ENCODE data around the gene CPED1.
"Not testable (repeated sequence)": the region's sequence is repeated elsewhere in the genome, so short reads cannot be mapped to it uniquely, and the experiment has no call there.

CPED1 gene

DNA sequence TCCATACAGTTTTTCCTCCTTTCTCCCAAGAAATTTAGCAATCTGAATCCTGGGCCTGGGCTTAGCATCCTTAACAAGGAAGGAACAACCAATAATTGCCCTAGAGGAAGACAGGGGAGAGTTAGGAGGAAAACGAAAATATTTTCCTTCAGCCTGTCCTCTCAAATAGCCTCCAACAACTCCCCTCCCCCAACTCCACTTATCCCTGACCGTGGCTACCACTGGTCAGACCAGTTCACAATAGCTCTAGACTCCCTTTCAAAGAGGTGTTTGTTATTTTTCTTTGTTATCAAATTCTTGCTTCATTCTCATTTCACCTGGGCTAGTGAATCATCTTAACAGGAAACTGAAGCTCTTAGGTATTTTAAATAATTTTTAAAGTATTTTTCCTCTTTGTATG lies 114.1 kb downstream of the CPED1 start:
- no peak for DNase-seq

DNA sequence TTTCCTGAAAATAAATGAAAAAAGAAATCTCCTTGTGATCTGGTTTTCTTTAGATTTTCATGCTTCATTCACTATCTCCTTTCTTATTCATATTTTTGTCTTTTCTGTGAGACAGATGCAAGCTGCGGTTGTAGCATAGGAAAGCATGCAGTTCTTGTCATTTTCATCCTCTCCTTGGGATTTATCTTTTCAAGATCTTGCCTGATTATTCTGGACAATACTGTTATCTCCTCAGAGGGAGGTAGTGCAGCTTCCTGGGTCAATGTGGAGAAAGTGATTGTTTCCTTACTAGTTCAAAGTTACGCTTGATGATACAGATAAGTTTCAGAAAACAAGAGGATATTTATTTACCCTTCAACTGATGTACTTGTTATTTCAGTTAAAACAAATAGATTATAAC lies 114.6 kb downstream of the CPED1 start:
- DNase-seq, result no peak

DNA sequence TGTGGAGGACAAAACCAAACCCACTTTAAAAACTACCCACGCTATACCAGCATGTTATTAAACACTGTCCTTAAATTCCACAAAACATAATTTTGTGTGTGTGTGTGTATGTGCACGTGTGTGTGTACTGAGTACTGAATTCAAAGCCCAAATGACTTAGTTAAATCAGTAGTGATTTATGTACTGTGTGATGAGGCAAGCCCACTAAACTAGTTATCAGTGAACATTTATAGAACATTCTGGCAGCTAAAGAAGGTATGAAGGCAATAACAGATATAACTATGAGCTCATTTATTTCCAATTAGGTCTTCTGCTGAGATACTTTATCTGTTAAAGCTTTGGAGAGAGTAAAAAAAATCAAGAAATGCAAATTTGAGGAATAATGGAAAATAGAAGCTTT lies 115.1 kb downstream of the CPED1 start:
- no peak for DNase-seq

DNA sequence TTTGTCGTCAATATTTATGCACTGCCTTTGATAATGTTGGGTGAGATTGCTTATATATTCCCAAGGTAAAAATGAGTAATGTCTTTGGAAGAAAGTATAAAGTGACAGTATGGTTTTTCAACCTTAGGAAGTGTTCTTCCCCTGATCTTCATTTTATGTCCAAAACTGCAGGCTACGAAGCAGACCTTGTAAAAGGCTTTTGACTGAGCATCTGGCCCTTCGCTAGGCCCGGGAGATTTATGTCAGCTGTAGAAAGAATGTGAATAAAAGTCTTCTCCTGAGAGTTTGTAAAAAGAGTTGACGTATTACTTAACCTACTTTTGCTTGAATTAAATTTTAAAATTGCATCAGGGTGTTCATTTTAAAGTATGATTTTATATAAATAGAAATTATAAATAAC lies 116.8 kb downstream of the CPED1 start:
- no peak for DNase-seq

DNA sequence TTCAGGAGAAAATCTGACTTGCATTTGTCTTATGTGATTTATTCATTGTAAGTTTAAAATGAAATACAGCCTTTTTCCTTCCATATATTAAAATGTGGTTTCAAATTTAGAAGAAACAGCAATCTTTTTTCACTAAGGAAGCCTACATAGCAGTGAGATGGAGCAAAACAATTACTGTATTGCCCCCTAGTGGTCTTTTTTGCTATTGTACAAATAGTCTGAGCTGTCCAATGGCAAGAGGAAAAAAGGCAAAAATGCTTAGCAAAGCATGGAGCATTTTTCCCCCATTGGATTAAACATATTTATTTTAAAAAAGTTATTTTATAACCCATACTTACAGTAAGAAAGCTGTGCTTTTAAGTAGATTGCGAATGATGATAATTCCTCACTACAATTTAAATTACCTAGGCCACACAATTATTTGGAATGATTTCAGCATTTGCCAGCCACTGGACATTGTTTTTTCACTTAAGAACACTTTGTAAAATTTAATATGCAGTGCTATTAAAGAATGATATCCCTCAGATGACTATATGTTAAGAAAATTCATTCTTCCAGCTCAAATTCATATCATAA lies 119.5 kb downstream of the CPED1 start:
- peak; percentile 49 for DNase-seq

DNA sequence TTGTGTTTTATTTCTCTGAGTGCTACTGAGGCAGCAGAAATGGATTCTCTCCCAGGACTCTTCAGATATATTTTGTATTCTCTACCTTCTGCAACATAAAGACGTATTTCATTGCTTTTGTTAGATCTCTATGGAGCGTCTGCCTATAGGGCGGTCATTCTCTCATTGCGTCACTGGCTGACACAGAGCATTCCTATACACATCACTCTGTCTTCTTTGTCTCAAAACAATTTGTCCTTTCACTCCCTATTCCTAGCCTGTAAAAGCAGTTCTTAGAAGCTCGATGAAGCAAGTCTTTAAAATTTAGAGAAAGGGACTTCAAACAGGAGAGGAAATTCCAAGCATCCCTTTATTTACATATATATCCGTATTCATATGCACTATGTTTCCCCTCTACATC lies 120.6 kb downstream of the CPED1 start:
- DNase-seq, result no peak

DNA sequence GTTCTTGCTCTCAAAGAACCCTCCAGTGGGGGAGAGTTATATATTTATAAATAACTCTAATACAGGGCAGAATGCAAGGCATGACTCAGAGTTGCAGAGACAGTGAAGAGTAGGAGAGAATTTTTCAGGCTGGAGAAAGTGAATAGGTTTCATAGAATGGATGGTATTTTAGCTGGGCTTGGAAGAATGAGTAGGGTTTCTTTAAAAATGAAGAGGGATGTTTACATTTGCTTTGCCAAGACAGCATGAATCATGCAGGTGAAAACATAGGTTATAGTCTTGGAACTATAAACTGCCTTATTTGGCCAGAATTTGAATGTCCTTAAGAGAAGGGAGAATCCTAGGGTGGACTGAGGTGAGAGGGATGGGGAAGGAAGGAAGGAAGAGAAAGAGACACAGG lies 124.8 kb downstream of the CPED1 start:
- DNase-seq, result no peak

DNA sequence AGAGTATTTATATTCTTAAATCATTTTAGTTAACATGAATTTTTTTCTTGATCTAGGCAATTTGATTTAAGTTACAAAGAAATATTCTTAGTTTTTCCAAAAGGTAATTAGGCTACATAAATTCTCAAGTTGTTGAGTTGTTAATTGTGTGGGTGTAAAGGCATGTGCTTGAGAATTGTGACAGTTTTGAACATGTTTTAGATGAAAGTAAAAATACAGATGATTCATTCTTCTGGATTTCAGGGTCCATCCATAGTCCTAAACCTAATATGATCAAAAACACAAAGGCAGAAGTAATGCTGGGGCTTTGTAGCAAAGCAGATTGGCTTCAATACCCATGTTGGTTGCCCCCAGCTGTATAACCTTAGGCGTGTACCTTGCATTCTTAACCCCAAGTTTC lies 127.9 kb downstream of the CPED1 start:
- no peak for DNase-seq

DNA sequence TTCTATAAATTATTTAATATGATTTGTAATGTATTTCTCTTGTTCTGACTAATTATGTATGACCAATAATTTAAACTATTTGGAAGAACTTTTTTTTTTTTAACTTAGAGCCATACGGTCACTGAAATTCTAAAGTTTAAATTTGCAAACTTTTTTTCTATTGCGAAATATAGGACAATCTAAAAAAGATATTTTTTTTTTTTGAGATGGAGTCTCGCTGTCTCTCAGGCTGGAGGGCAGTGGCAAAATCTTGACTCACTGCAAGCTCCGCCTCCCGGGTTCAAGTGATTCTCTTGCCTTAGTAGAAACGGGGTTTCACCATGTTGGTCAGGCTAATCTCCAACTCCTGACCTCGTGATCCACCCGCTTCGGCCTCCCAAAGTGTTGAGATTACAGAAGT lies 130.5 kb downstream of the CPED1 start:
- DNase-seq, result no peak

DNA sequence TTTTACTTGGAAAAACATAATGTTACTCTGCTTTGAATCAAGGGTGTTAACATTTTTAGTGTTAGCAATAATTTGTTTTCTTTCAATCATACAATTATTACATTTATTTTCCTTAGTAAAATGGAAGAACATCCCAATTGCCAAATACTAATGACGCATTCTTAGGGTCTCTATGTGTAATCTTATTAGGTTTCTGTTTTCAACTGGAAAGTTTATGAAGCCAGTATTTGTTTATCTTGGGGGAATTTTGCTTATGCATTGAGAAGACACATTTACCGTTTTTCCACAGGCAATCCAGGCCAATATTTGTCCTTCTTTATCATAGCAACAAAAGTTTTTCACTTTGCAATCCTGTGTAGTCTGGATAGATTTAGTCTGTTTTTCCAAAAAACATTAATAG lies 134.5 kb downstream of the CPED1 start:
- DNase-seq, result no peak

DNA sequence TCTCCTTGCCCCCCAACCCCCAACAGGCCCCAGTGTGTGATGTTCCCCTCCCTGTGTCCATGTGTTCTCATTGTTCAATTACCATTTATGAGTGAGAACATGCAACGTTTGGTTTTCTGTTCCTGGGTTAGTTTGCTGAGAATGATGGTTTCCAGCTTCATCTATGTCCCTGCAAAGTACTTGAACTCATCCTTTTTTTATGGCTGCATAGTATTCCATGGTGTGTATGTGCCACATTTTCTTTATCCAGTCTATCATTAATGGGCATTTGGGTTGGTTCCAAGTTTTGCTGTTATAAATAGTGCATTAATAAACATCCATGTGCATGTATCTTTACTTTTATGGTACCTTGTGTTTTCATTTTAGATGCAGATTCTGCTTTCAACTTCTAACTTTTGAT lies 136.9 kb downstream of the CPED1 start:
- not testable (repeated sequence) for DNase-seq

DNA sequence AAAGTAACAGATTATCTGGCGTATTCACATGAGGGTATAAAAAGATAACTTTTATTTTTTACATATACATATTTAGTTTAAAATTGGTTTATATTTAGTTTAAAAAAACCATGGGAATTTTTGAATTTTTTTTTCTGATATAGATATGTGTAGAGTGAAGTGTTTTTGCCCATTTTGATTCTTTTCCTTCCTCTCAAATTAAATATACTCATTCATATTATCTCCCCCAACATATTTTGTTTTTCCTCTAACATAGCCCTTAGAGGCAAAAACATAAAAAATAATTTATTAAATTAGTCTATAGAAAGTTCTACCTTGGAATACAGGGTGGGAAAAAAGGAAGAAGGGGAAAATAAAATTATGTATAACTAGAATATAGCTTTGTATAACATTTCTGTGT lies 137.7 kb downstream of the CPED1 start:
- no peak for DNase-seq

DNA sequence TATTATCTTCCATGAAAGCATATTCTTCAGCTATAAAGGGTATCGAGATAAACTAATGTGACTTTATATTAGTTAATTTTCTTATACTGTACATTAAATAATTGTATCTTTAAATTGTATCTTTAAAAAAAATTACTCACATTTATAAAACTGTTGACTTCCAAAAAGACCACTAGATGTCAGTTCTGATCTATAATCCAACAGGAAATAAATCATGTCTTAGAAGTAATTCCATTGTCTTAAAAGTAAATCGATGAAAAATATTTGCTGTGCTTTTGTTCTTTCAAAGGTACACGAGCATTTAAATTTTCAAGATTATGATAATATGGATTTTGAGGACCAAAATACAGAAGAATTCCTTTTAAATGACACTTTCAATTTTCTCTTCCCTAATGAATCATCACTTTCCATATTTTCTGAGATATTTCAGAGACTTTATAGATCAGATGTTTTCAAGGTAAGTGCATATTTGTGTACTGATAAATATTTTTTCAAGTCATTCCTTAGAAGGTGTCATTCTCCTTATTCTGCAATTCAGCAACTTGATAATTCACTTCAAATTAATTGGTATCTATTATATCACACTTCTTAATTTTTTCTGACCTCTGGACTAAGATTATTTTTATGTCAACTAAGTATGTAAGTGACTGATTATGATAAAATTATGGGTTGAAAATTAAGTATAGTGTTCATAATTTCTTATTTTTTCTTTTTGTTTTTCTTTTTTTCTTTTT lies 138.5 kb downstream of the CPED1 start:
- DNase-seq, result no peak

DNA sequence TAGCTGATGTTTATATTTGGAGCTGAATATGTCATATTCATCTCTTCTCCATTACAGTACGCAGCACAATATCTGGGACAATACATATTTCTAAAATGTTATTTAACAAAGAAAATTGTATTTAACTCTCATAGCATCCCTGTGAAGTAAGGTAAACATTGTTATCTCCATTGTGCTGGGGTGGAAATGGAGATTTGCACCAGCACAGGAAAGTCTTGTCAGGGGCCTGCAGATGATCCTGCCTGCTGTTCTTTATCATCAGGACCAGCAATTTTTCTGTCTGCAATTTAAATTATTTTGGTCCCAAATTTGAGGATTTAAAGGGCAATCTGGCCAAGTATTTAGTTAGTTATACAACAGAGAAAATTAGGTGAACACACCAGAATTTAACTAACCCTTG lies 144.4 kb downstream of the CPED1 start:
- DNase-seq, result no peak

DNA sequence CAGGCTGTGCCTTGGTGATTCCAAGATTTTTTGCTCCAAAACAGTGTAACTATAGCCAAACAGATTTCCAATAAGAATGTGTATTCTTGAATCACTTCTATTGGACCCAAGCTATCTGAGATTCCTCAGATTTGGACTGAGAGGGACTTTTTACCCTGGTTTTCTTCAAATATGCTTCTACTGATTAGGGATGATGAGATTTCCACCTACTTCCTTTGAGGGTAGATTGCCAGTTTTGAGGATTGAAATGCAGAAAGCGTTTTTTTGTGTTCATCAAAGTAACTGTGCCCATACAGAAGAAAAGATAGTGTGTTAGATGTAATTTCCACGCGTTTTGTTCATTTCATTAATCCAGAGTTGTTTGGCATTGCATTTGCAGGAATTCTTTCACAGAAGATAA lies 144.9 kb downstream of the CPED1 start:
- DNase-seq, result no peak

DNA sequence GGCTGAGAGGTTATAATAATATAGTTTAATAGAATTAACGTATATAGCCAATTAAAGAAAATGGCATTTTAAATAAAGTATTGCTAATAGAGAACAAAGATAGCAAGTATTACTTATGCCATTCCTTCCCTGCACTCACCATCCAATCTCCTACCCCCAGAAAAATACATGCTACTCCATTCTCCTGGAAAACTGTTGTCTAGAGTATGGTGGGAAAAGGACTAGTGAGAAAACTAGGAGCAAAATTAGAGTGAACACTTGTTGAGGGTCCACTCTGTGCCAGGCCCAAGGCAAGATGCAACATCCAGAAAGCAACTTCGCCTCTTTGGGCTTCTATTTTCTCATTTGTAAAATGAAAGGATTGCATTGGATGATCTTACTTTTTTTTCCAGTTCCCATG lies 149.1 kb downstream of the CPED1 start:
- no peak for DNase-seq

DNA sequence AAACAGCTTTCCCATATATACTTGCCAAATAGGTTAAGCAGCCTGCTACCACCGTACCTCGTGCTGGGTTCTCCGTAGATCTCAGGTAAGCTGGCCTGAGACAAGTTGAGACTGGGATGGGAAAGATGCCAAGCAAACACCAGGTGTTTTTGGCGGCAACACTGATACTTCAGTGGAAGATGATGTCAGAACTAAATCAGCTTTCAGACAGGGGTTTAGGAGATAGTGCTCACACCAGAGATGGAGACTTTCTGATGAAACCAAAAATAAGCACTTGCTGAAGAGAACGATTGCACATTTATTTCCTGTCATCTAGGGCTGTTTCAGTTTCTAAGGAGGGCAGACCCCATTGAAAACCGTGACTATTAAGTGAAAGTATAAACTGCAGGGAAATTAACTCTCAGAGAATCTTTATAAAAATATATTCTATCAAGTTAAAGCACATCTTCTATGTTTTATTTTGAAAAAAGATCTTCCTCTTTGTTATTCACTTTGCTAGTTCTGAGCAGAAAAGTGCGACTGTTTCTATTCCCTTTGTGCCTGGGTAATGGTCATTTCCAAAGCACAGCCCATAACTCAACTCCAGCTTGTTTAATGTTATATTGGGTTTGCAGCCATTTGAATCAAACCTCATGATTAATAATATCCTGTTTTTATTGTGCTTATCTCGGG lies 149.9 kb downstream of the CPED1 start:
- peak; percentile 54 for DNase-seq

DNA sequence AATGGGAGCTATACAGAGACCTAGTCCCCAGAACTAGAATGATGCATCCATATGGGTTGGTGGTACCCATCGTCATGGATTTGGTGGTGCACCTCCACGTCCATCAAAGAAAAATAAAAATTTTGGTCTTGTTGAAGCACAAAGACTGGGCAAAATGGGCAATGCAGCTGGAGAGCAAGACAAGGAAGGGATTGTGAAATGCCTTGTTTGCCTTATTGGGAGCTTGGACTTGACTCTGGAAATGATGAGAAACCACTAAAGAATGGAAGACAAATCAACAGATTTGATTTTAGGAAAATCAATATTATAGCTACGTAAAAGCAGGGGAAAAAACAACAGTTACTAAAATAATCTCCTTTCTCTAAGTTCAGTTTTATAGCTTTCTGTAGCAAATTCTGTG lies 150.9 kb downstream of the CPED1 start:
- no peak for DNase-seq

DNA sequence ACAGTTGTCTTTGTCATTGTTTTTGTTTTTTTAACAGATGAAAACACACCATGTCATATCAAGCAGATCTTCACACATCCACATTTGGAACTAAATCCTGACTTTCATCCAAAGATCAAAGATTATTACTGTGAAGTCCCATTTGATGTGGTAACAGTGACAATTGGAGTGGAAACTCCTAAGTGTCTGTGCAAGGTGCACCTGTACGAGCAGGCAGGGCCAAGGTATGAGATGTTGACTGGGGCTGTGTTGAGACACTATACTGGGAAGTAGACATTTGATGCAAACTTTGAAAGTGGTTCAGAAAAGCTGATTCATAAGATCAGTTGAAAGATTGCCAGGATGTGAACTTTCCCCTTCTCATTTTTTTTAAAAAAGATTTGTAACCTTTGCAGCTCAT lies 152.3 kb downstream of the CPED1 start:
- no peak for DNase-seq

DNA sequence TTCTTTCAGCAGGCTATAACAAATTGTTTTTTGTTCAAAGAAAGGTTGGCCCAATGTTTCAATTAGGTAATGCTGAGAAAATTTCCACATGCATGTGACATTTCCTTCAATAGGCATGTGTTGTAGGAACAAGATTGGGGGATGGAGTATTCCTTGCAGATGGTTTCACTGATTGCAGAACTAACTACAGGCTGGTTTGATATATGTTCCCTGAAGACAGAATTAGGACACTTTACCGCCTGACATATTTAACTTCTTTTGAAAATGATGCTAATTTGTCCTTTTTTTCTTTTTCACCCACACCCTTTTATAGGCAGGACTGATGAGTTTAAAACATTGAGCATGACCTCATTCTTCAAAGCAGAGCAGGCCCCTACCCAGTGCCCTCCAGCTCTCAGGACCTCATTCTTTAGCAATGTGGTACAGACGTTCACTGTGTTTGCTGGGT lies 163.3 kb downstream of the CPED1 start:
- DNase-seq, result no peak

DNA sequence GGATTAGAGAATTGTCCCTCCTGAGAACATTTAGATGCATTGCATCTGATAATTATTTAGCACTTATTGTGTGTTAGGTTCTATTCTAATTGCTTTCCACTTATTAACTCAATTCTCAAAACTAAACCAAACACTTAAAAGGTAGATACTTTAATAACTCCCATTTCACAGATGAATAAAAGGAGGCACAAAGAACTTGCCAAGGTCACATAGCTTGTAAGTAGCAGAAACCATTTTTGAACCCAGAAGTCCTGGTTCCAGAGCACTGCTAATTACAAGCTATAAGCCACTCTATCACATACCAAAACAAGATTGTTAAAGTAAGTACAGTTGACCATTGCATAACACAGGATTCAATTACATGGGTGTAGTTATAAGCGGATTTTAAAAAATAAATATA lies 164.9 kb downstream of the CPED1 start:
- no peak for DNase-seq

DNA sequence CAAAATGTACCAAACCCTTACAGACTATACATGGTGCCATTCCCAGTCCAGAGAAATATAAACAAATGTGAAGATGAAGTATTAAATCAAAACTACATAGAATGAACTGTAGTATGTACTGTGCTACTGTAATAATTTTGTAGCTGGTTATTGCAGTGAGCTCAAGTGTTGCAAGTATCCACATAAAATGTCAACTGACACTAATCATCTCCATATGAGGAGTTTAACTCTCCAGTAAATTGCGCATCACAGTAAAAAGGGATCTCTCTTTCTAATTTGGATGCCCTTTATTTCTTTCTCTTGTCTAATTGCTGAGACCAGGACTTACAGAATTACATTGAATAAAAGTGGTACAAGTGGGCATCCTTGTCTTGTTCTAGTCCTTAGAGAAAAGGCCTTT lies 165.5 kb downstream of the CPED1 start:
- no peak for DNase-seq

DNA sequence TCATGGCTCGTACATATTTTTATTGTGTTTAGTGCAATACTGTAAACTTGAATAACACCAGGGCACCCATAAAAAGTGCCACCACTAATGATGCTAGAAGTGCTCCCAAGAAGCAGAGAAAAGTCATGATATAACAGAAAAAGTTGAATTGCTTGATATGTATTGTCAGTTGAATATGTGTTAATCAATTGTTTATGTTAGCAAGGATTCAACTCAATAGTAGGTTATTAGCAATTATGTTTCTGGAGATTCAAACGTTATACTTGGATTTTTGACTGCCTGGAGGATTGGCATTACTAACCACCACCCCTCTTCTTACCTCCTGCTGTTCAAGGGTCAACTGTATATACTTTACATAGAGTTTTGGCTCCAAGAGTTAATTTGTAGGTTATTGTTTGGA lies 168.3 kb downstream of the CPED1 start:
- DNase-seq, result no peak

DNA sequence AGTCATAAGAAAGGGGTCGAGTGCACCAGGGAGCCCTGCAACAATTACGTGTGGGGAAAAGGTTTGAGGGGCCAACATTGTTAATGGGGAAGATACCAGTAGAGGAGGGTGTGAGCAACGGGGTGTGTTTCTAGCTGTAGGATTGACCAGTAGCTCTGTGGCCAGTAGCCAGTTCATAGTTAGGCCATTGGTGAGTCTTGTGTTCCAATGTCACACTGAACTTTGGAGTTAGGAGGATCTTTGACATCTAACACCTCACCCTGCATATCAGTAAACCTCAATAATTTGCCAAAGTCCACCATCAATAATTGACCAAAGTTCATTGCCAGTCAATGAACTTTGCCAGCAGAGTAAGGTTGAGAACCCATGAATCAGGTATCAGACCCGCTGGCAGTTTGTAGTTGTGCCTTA lies 168.8 kb downstream of the CPED1 start:
- DNase-seq, result no peak
